Caco-2 (cell line): ENCODE results near the gene GRIA4. TPM values are rescaled to one million over a fixed set of nuclear protein-coding genes. Genes with fewer than 3 reads are reported as not detected.

Experiments used
- BruUV-seq: library from RNA; stranded (reverse); fragments of 400-500 nt; replicated peaks from 2 replicates; lab custom pipeline; 2021; lab: Mats Ljungman, UMichigan
- CTCF ChIA-PET: fragments of 300-600 bp; sonication (Branson Sonifier 250); formaldehyde crosslinking; loops from one replicate; lab custom pipeline; 2022; ENCODE audit warnings: antibody characterized with exemption; lab: Charles Lee
- POLR2A ChIA-PET: fragments of 300-600 bp; sonication (Branson Sonifier 250); formaldehyde crosslinking; loops from one replicate; lab custom pipeline; 2022; ENCODE audit warnings: antibody characterized with exemption; lab: Charles Lee
- DNase-seq, 2 experiments: peaks; one replicate each; pipeline versions ENCODE4 v3.0.0 to v3.0.0-alpha.2; 2020 to 2022
- H3K27me3 ChIP-seq: replicated peaks from 2 replicates; pipeline ENCODE4 v1.6.0; 2011; ENCODE audit warnings: low read length; ENCODE audit not compliant: control insufficient read depth, insufficient read depth
- H3K36me3 ChIP-seq: 2 replicates; pipeline ENCODE4 v1.5.1; 2011; ENCODE audit warnings: low read length; ENCODE audit not compliant: control insufficient read depth, insufficient read depth
- H3K4me1 ChIP-seq: fragments of 250-450 bp; sonication (Bioruptor Pico); 2 replicates; pipeline ENCODE4 v1.5.1; 2020; ENCODE audit warnings: mild to moderate bottlenecking
- H3K4me3 ChIP-seq: 2 replicates; pipeline ENCODE4 v1.5.1; 2011; ENCODE audit warnings: low read depth, mild to moderate bottlenecking, control low read depth, low read length
- H3K9me3 ChIP-seq: fragments of 250-450 bp; sonication (Bioruptor Pico); 2 replicates; pipeline ENCODE4 v1.5.1; 2020; ENCODE audit warnings: mild to moderate bottlenecking, moderate library complexity
- H3K27ac Mint-ChIP-seq: one replicate; pipeline ENCODE4 v1.8.0; 2022; ENCODE audit warnings: mixed read lengths; ENCODE audit not compliant: unreplicated experiment
- H3K27me3 Mint-ChIP-seq: one replicate; pipeline ENCODE4 v1.8.0; 2022; ENCODE audit warnings: mixed read lengths; ENCODE audit not compliant: insufficient read depth, unreplicated experiment
- H3K36me3 Mint-ChIP-seq: one replicate; pipeline ENCODE4 v1.8.0; 2022; ENCODE audit warnings: mild to moderate bottlenecking, mixed read lengths; ENCODE audit not compliant: insufficient read depth, unreplicated experiment
- H3K4me1 Mint-ChIP-seq: one replicate; pipeline ENCODE4 v1.8.0; 2022; ENCODE audit warnings: low read depth, mixed read lengths; ENCODE audit not compliant: unreplicated experiment
- H3K4me3 Mint-ChIP-seq: one replicate; pipeline ENCODE4 v1.8.0; 2022; ENCODE audit warnings: mild to moderate bottlenecking, moderate library complexity, mixed read lengths; ENCODE audit not compliant: unreplicated experiment
- H3K9me3 Mint-ChIP-seq: one replicate; pipeline ENCODE4 v1.8.0; 2022; ENCODE audit warnings: mixed read lengths; ENCODE audit not compliant: unreplicated experiment
- CTCF ChIP-seq, 2 experiments: fragments of 200-600 bp in 1 of 2; IDR thresholded peaks; 1 replicate in 1 of 2; 2 replicates in 1 of 2; pipeline versions ENCODE4 v1.5.1 to v1.8.0; 2011 to 2022; ENCODE audit warnings: antibody characterized with exemption in 1 of 2, control low read depth in 1 of 2, inconsistent platforms in 1 of 2, low read depth in 1 of 2, low read length in 1 of 2, mild to moderate bottlenecking in 1 of 2, moderate library complexity in 1 of 2; ENCODE audit not compliant: insufficient read depth in 1 of 2, severe bottlenecking in 1 of 2, unreplicated experiment in 1 of 2
- intact Hi-C: fragments of 100-400 bp; cut with micrococcal nuclease; formaldehyde crosslinking; loops from one replicate; pipeline ENCODE4 v1.10.0; 2022; ENCODE audit not compliant: unreplicated experiment
- total RNA-seq: library from RNA; stranded (reverse); gene quantifications from 2 replicates; pipeline ENCODE4 v1.2.3, GENCODE V29; 2022

The GRIA4 gene
- total RNA-seq, 1 experiment from 2014 or later, result not detected

- POLR2A ChIA-PET, result no interaction called here
- H3K9me3 ChIP-seq, result no peaks in the 10 kb centered on the region
- CTCF ChIA-PET, result no interaction called here
- H3K36me3 ChIP-seq, result no peaks in the 10 kb centered on the region
- H3K4me3 ChIP-seq, result no peak overlapping the region
- H3K27ac Mint-ChIP-seq, result no peak overlapping the region
- no peaks in the 10 kb centered on the region for H3K27me3 Mint-ChIP-seq
- H3K4me1 ChIP-seq, result no peaks in the 10 kb centered on the region
- DNase-seq, result no peak
- no TSS peak for BruUV-seq
- no peaks in the 10 kb centered on the region for H3K9me3 Mint-ChIP-seq
- TF ChIP-seq CTCF (IDR thresholded peaks at IDR 0.05; ENCODE audit: insufficient read depth in 1 of 2, low read depth in 1 of 2, low read length in 1 of 2, severe bottlenecking in 1 of 2, unreplicated experiment in 1 of 2), result no peak
- intact Hi-C loops, result no loop called here
- no peaks in the 10 kb centered on the region for H3K36me3 Mint-ChIP-seq
- no peak overlapping the region for H3K4me3 Mint-ChIP-seq
- no peaks in the 10 kb centered on the region for H3K27me3 ChIP-seq
- H3K4me1 Mint-ChIP-seq, result no peaks in the 10 kb centered on the region
Measured at GRCh38 chr11:105690467-105690866, 80.6 kb downstream of the GRIA4 start.

- Mint-ChIP-seq H3K27me3 (no peaks in the 10 kb centered on the region), H3K36me3 (no peaks in the 10 kb centered on the region), H3K27ac (no peak overlapping the region), H3K4me3 (no peak overlapping the region), H3K9me3 (no peaks in the 10 kb centered on the region), H3K4me1 (no peaks in the 10 kb centered on the region)
- no TSS peak for BruUV-seq
- Histone ChIP-seq H3K9me3 (no peaks in the 10 kb centered on the region), H3K36me3 (no peaks in the 10 kb centered on the region), H3K27me3 (no peaks in the 10 kb centered on the region), H3K4me1 (no peaks in the 10 kb centered on the region), H3K4me3 (no peak overlapping the region)
- CTCF ChIA-PET, result no interaction called here
- no peak for DNase-seq
- TF ChIP-seq CTCF (IDR thresholded peaks at IDR 0.05; ENCODE audit: insufficient read depth in 1 of 2, low read depth in 1 of 2, low read length in 1 of 2, severe bottlenecking in 1 of 2, unreplicated experiment in 1 of 2), result no peak
- POLR2A ChIA-PET, result no interaction called here
- intact Hi-C loops, result no loop called here
Measured at GRCh38 chr11:105693075-105693759, 83.3 kb downstream of the GRIA4 start.

GRCh38 chr11:105696000-105696399 is 86.1 kb downstream of the GRIA4 start:
- no peaks in the 10 kb centered on the region for H3K4me1 Mint-ChIP-seq
- no peaks in the 10 kb centered on the region for H3K27me3 Mint-ChIP-seq
- POLR2A ChIA-PET, result no interaction called here
- no peak overlapping the region for H3K4me3 Mint-ChIP-seq
- H3K27ac Mint-ChIP-seq, result no peak overlapping the region
- H3K36me3 Mint-ChIP-seq, result no peaks in the 10 kb centered on the region
- intact Hi-C loops, result no loop called here
- no peaks in the 10 kb centered on the region for H3K9me3 ChIP-seq
- no peaks in the 10 kb centered on the region for H3K27me3 ChIP-seq
- no peaks in the 10 kb centered on the region for H3K9me3 Mint-ChIP-seq
- no peak for DNase-seq
- no peak overlapping the region for H3K4me3 ChIP-seq
- no peaks in the 10 kb centered on the region for H3K36me3 ChIP-seq
- CTCF ChIA-PET, result no interaction called here
- no peak for TF ChIP-seq CTCF (IDR thresholded peaks at IDR 0.05; ENCODE audit: insufficient read depth in 1 of 2, low read depth in 1 of 2, low read length in 1 of 2, severe bottlenecking in 1 of 2, unreplicated experiment in 1 of 2)
- no peaks in the 10 kb centered on the region for H3K4me1 ChIP-seq
- BruUV-seq, result no TSS peak
